GM12801 (cell line): ENCODE measurements around the gene TIFAB.

Source experiments
- TF ChIP-seq, protein P1 (sequence below): IDR thresholded peaks from one replicate; pipeline ENCODE4 v1.5.1; 2011; ENCODE audit warnings: control low read depth; ENCODE audit not compliant: insufficient read length; ENCODE audit errors: extremely low read depth

The TIFAB gene

DNA sequence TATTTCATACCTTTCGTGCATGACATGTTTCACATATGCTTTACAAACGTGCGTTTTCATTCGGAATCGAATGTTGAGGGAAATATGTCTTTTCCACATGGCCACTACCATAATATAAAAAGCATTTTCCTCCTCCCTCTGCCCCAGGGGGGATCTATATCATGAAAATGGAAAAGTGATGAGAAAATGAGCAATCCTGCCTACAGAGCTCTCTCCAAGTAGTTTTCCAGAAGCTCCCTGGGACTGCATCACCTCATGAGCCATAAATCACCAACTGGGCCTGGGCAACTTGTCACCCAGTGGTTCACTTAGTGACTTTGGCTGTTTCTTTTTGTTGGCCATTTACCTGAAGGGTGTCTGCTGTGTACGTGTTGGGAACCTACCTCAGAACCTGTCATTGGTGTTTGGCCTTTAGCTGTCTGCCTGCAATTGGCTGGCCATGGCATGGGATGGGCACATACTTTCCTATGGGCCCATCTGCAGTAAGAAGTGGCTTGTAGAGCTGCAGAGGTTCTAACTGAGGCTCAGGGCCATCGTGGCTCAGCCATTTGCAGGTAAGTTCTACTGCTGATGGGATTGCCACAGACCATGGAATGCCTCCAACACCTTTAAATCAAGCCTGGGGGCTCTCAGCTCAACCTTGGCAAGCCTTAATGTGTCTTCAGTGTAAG lies 9.5 kb upstream of the TIFAB start:
- TF ChIP-seq, protein P1, sequence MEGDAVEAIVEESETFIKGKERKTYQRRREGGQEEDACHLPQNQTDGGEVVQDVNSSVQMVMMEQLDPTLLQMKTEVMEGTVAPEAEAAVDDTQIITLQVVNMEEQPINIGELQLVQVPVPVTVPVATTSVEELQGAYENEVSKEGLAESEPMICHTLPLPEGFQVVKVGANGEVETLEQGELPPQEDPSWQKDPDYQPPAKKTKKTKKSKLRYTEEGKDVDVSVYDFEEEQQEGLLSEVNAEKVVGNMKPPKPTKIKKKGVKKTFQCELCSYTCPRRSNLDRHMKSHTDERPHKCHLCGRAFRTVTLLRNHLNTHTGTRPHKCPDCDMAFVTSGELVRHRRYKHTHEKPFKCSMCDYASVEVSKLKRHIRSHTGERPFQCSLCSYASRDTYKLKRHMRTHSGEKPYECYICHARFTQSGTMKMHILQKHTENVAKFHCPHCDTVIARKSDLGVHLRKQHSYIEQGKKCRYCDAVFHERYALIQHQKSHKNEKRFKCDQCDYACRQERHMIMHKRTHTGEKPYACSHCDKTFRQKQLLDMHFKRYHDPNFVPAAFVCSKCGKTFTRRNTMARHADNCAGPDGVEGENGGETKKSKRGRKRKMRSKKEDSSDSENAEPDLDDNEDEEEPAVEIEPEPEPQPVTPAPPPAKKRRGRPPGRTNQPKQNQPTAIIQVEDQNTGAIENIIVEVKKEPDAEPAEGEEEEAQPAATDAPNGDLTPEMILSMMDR = no peak

DNA sequence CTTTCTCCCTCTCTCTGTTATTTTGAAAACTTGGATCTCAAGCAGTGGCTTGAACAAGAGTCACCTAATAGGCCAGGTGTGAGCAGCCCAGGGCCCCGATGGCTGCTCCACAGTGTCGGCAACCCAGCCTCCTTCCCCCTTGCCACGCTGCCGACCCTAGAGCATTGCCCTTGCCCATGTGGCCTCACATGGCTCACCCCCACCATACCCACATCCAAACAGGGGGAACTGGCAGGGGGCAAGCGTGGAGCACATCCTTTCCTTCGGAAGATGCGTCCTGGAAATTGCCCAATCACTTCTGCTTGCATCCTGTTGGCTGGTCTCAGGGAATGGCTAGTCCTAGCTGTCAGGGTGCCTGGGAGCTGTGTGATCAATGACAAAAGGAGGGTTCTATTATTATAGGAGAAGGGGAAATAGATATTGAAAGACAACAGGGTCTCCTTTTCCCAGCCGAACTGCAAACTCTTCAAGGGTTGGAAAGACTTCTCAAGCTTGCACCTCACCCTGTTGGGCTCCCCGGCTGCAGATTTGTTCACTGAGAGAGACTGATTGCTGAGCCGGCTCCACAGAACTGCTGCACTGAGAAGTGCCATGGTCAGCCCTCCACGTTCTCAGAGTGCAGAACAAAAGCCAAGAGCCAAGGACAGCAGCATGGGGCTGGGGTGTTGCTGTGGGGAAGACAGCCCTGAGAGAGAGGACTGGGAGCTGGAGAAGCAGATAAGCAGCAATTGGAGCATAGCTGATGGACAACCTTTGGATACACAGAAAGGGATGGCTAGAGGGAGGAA lies 8.3 kb upstream of the TIFAB start:
- TF ChIP-seq, protein P1 = no peak

DNA sequence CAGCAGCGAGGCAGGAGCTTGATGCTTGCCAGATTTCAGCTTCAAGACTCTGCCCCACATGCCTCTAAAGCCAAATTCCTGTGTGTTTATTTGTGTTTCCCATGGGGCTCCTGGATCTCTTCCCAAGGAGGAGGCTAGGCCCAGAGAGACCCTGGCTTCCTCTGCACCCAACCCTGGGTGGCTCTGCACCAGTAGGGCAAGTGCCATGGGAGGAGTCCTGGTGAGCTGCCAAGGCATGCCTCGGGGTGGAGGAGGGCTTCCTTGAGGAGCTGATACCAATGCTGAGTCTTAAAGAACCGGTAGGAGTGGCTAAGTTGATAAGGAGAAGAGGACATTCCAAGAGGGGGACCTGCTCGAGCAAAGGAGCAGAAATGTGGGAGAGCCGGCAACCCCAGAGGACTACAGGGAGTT lies 6.8 kb upstream of the TIFAB start:
- TF ChIP-seq, protein P1 = no peak

DNA sequence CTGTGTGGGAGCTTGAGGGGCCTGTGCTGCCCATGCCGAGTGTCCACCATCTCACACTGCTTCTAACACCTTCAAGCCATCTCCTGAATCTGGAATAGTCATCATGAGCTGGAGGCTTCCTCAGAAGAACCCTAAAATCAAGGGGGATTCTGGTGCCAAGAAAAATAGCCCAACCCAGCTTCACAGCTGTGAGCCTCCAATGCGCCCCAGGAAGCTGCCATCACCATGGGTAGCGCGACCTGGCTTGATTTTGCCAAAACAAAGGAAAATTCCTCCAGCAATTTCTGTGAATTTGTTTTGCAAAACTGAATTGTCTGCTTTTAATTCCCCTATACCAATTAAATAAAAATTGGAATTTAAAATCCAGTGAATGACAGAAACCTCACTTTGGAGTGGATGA lies 6.2 kb upstream of the TIFAB start:
- TF ChIP-seq, protein P1 = no peak

DNA sequence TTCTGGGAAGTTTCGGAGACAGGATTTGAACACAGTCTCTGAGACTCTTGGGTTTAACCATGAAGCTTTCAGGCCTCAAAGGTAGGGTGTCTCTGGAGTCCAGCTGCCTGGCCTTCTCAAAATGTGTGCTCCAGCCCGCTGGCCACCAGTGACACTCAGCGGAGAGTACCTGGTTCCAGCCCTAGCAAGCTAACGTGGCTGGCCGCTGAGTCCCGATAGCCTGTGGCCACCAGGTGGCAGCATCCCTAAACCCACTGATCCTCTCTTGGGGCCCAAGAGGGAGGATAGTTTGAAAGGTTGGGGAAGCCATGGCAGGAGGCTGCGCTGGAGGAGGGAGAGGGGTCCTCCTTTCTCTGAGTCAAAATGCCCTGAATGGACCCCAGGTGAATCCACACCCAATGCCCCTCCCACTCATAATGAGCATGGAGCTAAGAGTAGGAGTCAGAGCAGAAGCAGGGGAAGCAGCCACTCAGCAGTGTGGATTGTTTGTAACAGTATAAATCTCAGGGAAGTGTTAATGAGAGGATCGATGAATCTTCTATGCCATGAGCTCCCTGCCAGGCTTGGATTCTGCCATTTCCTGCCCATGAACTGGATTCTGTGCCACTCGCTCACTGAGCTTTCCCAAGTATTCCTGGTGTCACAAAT lies 5.4 kb upstream of the TIFAB start:
- TF ChIP-seq, protein P1 = peak; percentile 56

DNA sequence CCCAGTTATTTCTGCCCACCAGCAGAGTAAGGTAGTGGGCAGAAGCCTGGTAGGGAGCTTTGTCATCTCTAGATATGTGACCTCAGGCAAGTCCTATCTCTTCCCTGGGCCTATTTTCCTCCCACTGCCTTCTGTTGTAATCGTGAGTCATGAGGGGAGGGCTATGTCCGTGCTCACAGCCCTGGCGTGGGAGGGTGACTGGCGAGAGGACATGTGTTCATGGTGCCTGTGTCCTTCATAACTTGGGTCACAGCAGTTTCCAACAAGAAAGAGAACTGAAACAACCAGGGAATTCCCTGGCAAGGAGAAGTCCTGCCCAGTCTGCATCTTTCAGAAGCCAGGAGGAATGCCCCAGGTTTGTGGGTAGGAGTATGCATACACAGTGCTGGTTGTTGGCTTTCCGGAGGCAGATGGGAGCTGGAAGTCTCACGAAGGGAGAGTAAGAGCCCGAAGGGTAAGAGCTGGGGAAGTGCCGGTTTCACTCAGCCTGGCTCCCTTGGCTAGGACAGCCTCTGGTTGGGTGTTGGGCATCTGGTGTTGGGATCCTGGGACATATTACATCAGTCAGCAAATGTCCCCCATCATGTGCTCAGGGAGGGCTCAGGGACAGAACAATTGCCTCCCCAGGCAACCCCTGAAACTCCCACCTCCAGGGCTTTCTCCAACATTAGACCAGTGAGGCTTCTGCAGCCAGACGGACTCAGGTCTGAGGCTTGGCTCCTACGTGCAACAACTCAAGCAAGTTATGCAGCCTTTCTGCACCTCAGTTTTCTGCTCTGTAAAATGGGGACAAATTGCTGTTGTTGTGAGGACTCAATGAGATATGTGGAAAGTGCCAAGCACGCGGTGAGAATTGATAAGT lies 4.3 kb upstream of the TIFAB start:
- TF ChIP-seq, protein P1 = no peak

DNA sequence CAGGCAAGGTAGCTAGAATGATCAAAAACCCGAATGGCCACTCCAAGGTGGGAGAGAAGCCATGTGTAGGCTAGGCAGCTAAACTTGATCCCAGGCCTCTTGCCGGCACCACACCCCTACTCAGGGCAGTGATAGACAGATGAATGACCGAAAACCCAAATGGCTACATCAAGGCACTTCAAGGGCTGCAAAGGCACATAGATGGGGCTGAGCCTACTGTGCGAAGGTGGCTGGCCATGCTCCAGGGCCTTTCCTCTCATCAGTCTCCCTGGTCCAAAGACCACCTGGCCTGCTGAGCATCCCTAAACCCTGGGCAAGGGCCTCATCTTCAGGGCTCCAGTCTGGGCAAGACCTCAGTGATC lies 3.7 kb upstream of the TIFAB start:
- TF ChIP-seq, protein P1 = no peak
